Fibroblast of the aortic adventitia (primary cell): Measurements from ENCODE around the gene SHH. TPM values are rescaled to one million over a fixed set of nuclear protein-coding genes. Genes with fewer than 3 reads are reported as not detected.
A peak's percentile ranks its signal among the peaks of the same experiment; 100 is the strongest.

Experiments used
- DNase-seq: peaks from one replicate; pipeline ENCODE4 v3.0.0-alpha.2; 2010; ENCODE audit warnings: low read depth
- H3K4me3 ChIP-seq: 2 replicates; pipeline ENCODE4 v1.5.1; 2011; ENCODE audit warnings: low read depth, mild to moderate bottlenecking, control low read depth, low read length, moderate library complexity
- CTCF ChIP-seq: IDR thresholded peaks from 2 replicates; pipeline ENCODE4 v1.5.1; 2011; ENCODE audit warnings: mild to moderate bottlenecking, low read length, control low read depth, inconsistent platforms; ENCODE audit not compliant: insufficient read depth
- total RNA-seq: library from RNA; depleted of rRNA; stranded (reverse); fragments of >200 nt; gene quantifications from 2 replicates; pipeline ENCODE4 v1.2.3, GENCODE V29; 2012; ENCODE audit warnings: low replicate concordance

SHH gene
- total RNA-seq, 1 donor = 0.36 TPM

- no peak for DNase-seq
- no peak overlapping the region for H3K4me3 ChIP-seq
- no peak for TF ChIP-seq CTCF
Observed at GRCh38 chr7:155802291-155802690, 10.0 kb downstream of the SHH start.

GRCh38 chr7:155800741-155801267 is 11.5 kb downstream of the SHH start:
- DNase-seq = no peak
- no peak for TF ChIP-seq CTCF
- no peak overlapping the region for H3K4me3 ChIP-seq

- no peak for DNase-seq
- TF ChIP-seq CTCF = no peak
- no peak overlapping the region for H3K4me3 ChIP-seq
Observed at GRCh38 chr7:155800301-155800700, 12.0 kb downstream of the SHH start.

GRCh38 chr7:155799514-155799913 is 12.7 kb downstream of the SHH start:
- DNase-seq = peak; percentile 52
- TF ChIP-seq CTCF = no peak
- H3K4me3 ChIP-seq = no peak overlapping the region

- H3K4me3 ChIP-seq = no peak overlapping the region
- DNase-seq = no peak
- TF ChIP-seq CTCF = no peak
Observed at GRCh38 chr7:155798673-155799439, 13.4 kb downstream of the SHH start.

GRCh38 chr7:155797262-155798250 is 14.7 kb downstream of the SHH start:
- TF ChIP-seq CTCF = no peak
- no peak overlapping the region for H3K4me3 ChIP-seq
- no peak for DNase-seq
